Activated T-helper 1 cell treated with Interleukin-2 at 50 U/mL for 16 hours (primary cell): ENCODE results near the gene RPL10A.
"Not testable (repeated sequence)": the region's sequence is repeated elsewhere in the genome, so short reads cannot be mapped to it uniquely, and the experiment has no call there.

Source experiments
- DNase-seq: peaks from one replicate; pipeline ENCODE4 v3.0.0-alpha.2; 2020; ENCODE audit warnings: low read depth

RPL10A gene

GRCh38 chr6:35512006-35512405 is 43.8 kb downstream of the RPL10A start:
- DNase-seq: no peak

GRCh38 chr6:35512740-35513139 is 44.5 kb downstream of the RPL10A start, which contains the start of gene TULP1:
Gene TULP1, minus strand, starts transcription at chr6:35512896. Its CDS starts 38 bp downstream, at chr6:35512858.
- no peak for DNase-seq

DNA sequence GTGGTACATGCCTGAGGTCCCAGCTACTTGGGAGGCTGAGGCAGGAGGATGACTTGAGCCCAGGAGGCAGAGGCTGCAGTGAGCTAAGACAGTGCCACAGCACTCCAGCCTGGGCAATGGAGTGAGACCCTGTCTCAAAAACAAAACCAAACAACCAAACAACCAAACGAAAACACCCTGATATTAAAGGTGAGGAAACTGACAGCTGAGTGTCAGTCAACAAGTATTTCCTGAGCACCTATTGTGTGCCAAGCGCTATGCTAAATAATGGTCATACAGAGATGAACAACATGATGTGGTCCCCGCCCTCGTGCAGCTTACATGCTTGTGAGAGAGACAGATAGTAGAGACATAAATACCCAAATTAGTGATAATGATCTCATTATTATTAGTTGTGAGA is 46.4 kb downstream of the RPL10A start:
- DNase-seq: no peak

DNA sequence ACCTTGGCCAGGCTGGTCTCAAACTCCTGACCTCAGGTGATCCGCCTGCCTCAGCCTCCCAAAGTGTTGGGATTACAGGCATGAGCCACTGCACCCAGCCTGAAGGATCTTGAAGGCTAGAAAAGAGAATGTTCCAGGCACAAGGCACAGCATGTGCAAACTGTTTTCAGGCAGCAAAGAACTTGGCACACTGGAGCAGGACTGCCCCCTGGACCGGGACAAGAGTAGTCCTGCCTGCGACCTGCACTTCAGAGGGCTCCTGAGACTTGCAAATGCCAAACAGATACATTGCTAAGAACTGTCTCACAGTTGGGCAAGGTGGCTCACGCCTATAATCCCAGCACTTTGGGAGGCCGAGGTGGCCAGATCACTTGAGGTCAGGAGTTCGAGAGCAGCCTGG is 47.7 kb downstream of the RPL10A start:
- not testable (repeated sequence) for DNase-seq

DNA sequence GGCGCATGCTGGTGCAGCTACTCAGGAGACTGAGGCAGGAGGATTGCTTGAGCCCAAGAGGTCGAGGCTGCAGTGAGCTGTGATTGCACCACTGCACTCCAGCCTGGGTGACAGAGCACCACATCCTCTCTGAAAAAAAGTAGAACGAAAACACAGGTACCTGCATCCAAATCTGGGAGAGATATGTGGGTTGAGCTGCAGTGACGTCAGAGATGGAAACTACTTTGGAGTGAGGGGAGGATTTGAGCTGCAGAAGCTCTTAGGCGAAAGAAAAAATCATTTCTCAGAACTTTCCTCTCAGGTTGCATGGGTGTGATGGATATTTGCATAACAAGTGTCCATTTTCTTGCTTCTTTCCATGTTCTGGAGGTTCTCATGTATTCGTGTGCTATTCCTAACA is 48.5 kb downstream of the RPL10A start:
- DNase-seq: no peak

- not testable (repeated sequence) for DNase-seq
Measured at GRCh38 chr6:35517978-35518377, 49.8 kb downstream of the RPL10A start.

GRCh38 chr6:35518566-35519312 is 50.5 kb downstream of the RPL10A start:
- DNase-seq: no peak

- DNase-seq: no peak
Measured at GRCh38 chr6:35519313-35520015, 51.3 kb downstream of the RPL10A start.
